Measurements from ENCODE around the gene SYNE1.
"Not testable (repeated sequence)": the region's sequence is repeated elsewhere in the genome, so short reads cannot be mapped to it uniquely, and the experiment has no call there.

Gene SYNE1

DNA sequence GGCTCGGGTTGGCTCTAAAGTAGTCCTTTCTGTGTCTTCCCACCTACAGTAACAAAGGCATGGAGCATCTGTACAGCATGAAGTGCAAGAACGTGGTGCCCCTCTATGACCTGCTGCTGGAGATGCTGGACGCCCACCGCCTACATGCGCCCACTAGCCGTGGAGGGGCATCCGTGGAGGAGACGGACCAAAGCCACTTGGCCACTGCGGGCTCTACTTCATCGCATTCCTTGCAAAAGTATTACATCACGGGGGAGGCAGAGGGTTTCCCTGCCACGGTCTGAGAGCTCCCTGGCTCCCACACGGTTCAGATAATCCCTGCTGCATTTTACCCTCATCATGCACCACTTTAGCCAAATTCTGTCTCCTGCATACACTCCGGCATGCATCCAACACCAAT, 538.5 kb downstream of the SYNE1 start:
- no peak for DNase-seq (ENCODE audit: low read depth in 2 of 2)

DNA sequence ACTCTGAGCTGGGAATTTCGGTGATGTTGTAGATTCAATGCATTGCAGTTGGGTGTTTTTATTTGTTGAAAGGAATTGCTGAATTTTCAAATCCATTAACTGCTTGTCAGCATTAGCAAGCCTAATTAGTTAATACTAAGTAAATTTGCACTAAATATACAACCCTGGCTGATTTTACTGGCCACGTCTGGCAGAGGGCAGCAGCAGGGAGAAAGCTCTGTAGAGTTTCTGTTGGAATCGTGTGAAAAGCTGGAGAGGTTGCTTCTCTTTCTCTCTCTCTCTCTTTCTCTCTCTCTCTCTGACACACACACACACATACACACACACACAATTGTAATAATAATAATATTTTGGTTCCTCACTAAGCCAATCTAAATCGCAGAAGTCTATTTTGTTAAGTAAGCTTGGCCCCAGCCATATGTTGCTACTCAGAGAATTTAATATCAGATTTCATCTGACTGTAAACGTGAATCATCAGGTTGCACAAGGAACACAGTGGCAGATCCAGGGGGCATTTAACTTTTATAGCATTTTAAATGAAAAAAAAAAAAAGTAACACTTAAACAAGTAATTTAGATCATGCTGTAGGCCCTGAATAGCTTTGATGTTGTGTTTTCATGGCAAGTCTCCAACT, 540.2 kb downstream of the SYNE1 start:
- DNase-seq (ENCODE audit: low read depth in 2 of 2), result no peak

DNA sequence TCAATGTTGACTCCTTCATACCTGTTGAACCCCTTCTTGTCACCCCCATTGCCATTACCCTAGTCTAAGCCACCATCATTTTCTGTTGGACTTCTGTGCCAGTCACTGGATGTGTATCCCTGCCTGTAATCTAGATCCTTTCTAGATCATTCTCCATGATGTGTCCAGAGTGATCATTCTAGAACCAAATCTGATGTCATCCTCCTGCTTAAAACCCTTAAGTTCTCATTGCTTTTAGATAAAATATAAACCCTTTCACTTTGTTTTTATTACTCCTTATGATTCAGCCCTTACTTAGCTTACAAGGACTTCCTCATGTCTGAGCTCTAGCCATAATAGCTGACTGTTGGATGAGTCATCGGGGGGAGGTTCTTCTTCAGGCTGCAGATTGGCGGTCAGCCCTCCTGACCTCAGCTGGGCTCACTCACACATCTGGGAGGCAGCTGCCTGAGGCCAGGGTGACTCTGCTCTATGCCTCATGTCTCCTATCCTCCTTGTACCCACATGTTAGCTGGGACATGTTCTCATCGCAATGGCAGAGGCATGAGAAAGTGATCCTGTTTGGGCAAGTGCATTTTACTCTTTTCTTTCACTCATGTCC, 542.1 kb downstream of the SYNE1 start:
- DNase-seq (ENCODE audit: low read depth in 2 of 2), result no peak

DNA sequence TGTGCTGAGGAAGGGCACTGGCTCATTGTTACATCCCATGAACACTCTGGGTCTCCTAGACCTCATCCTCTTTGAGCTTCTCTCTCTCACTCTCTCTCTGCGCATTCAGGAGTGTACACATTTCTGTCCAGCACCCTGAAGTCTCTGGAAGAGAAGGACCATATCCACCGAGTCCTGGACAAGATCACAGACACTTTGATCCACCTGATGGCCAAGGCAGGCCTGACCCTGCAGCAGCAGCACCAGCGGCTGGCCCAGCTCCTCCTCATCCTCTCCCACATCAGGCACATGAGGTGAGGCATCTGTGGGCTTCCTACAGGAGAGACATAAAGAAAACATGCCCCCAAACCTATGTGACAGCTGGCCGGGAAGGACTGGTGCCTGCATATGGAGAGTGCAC, 542.9 kb downstream of the SYNE1 start:
- DNase-seq (ENCODE audit: low read depth in 2 of 2), result no peak

DNA sequence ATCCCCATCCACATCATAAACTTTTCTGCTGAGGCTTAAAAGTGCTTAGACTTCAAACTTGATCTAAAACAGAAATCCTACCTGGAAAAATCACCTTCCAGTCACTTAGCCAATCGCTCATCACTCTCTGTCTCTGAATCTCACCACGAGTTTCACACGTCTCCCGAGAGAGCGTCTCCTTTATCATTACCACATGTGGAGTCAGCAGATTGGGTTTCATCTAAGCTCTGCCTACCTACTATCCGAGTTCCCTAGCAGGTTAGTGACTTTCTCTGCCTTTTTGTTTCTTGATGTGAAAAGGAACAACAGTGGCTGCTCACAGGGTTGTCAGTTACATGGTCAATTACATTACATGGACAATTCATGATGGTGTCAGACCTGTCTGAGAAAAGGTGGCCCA, 543.5 kb downstream of the SYNE1 start:
- no peak for DNase-seq (ENCODE audit: low read depth in 2 of 2)

DNA sequence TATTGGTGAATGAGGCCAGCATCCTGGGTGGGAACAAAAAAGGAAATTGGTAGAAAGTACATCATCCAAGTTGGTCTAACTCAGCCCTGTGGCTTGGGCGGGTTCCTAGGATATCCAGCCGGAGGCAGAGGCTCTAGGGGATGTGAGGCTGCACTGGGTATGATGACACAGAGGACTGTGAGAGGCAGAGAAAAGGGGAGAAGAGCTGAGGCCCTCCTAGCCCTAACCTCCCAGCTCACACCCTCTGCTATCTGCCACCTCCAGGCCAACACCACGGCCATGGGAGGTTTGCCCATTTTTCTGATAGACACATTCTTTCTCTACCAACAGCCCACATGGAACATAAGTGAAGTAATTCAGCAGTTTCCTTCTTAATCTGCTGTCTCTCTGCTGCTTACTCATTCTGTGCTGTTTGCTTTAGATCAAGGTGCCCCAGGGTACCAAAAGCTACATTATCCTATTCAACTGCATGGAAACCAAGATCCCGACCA, 545.3 kb downstream of the SYNE1 start:
- no peak for DNase-seq (ENCODE audit: low read depth in 2 of 2)

DNA sequence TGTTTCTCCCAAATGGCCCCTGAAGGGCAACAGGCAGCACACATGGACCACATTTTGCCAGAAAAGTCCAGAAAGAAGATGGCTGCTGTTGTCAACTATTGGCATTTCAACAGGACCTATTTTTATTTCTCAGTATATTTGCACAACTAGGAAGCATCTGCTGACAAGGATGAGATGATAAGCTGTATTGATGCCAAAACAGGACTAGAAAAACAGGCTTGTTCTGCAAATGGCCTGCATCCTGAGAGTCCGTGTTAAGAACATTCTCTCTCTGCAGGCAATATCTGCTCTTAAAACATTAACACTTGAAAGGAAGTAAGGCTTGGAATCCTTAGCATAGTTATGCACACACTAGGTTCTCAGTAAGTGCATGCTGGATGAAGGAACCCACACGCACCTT, 546.0 kb downstream of the SYNE1 start:
- no peak for DNase-seq (ENCODE audit: low read depth in 2 of 2)

DNA sequence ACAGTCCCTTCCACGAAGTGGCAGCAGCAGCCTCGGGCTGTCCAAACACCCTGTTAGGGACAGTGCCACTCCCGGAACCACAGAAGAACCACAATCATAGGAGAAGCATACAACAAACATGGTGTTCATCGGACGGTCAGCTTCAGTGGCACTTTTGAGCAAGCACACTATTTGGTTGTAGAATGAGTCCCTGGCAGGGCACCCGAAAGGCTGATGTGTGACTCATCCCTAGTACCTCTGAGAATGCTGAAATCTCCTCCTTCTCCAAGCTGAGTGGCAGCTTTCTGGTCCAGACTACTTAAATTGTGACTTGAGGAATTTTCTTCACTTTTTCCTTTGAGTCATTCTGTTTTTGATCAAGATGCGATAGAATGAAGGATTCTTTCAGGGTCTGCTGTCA, 547.2 kb downstream of the SYNE1 start:
- DNase-seq (ENCODE audit: low read depth in 2 of 2), result no peak

DNA sequence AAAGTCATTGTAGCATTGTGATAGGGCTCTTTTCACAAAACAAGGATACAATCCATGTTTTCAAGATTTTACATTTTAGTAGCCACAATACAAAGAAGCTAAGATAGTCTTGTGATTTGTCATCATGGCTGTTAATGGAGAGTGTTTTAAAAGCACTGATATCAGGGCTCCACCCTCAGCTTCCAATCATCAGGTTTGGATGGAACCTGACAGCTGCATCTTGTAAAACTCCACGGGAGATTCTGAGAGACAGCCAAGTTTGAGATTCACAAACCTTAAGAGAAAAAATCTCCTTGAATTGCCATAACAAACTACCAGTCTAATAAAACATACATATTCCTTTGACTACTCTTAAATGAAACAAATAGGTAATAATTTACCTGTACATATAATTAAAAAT, 549.5 kb downstream of the SYNE1 start:
- DNase-seq (ENCODE audit: low read depth in 2 of 2), result no peak

DNA sequence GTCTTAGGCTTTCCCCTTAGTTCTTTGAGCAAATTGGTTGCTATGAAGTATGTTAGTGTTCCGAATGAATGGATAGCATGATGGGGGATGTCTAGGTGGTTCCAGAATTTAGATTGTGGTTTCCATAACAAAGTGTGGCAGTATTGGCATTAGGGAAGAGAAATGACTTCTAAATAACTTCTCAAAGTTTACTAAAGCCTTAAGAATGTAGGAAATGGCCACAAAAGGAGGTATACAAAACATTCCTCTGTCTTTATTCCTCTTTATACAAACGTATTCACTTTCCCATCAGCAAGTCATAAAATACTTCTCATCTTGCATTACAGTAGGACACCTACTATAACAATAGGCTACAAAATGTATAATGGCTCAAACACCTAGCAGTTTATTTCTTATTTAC, 550.1 kb downstream of the SYNE1 start:
- no peak for DNase-seq (ENCODE audit: low read depth in 2 of 2)

DNA sequence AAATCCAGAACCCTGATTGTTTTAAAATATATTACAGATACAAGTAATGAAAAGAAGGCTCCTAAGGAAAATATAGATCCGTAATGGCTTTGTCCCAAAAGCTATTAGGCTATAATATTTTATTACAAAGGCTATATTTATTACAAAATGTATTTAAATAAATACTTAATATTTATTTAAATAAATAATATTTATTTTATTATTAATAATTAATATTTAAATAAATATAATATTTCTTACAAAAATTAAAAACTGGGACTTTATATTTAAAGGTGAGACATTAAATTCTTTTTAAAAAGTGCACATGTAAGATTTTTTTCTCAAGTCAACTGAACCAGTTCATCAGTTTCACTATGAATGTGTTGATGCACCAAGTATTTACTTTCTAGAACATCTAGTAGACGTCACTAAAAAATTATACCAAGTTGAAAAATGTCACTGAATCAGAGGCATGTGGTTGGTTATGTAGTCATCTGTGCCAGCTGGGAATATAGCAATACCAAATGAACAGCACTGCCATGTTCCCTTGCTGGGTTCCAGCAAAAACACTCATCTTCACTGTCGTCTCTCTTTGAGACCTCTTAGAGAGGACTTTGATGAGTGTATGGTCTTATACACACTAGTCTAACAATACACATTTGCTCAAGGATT, 550.8 kb downstream of the SYNE1 start:
- no peak for DNase-seq (ENCODE audit: low read depth in 2 of 2)

DNA sequence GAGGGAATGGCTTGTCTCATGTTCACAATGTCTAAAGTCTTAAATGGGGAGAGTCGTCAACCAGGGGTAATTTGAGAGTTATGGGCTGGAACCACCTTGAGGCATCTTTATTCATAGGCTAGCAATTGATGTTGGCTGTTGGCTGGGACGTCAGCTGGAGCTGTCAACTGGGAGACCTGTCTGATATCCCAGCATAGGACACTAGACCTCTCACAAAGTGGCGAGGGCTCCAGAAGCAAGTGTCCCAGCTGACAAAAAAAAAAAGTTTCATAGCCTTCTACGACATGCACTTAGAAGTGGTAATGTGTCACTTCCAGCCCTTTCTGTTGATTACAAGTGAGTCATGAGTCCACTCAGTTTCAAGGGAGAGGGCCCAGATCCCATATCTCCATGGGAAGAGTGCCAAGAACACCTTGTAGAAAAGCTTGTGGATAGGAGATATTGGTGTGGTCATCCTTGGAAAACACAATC, 551.7 kb downstream of the SYNE1 start:
- no peak for DNase-seq (ENCODE audit: low read depth in 2 of 2)

DNA sequence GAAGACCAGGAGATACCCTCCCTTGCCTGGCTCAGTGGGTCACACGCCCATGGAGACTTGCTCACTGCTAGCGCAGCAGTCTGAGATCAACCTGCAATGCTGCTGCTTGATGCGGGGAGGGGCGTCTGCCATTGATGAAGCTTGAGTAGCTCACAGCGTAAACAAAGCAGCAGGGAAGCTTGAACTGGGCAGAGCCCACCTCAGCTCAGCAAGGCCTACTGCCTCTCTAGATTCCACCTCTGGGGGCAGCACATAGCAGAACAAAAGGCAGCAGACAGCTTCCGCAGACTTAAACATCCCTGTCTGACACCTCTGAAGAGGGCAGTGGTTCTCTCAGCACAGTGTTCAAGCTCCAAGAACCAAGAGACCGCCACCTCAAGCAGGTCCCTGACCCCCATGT, 558.4 kb downstream of the SYNE1 start:
- no peak for DNase-seq (ENCODE audit: low read depth in 2 of 2)

DNA sequence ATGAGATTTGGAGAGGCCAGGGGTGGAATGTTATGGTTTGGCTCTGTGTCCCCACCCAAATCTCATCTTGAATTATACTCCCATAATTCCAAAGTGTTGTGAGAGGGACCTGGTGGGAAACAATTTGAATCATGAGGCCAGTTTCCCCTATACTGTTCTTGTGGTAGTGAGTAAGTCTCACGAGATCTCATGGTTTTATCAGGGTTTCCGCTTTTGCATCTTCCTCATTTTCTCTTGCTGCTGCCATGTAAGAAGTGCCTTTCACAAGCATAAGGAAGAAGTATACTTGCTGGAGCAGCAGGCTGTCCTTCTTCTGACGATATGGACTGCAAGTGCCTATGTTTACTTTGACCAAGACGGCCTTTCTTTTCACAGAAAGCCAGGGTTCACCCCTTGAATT, 559.2 kb downstream of the SYNE1 start:
- no peak for DNase-seq (ENCODE audit: low read depth in 2 of 2)

DNA sequence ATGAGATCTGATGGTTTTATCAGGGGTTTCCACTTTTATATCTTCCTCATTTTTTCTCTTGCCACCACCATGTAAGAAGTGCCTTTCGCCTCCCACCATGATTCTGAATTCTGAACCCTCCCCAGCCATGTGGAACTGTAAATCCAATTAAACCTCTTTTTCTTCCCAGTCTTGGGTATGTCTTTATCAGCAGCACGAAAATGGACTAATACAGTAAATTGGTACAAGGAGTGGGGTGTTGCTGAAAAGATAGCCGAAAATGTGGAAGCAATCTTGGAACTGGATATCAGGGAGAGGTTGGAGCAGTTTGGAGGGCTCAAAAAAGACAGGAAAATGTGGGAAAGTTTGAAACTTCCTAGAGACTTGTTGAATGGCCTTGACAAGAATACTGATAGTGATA, 560.9 kb downstream of the SYNE1 start:
- not testable (repeated sequence) for DNase-seq (ENCODE audit: low read depth in 2 of 2)

DNA sequence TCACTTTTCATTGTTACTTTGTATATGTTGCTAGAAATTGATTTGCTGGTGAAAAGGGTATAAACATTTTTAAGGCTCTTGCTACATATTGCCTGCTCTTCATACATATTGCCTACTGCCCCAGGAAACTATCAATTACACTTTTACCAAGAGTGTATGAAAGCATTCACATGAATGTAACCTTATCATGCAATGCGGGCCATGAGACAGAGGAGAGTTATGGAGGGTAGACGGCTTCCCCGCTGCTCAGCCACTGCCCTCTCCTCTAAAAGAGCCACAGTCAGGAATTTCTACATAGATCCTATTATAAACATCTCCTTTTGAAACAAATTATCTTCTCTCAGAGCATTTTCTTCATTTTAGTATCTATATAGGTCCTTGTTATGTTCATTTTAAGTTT, 565.3 kb downstream of the SYNE1 start:
- no peak for DNase-seq (ENCODE audit: low read depth in 2 of 2)

Measured in stimulated activated CD4-positive, alpha-beta T cell treated with anti-CD3 and anti-CD28 coated beads, Interleukin-12 subunit alpha, Interleukin-12 subunit beta, amount 100 ng/mL, for 24 hours (primary cell).